CD4-positive, CD25-positive, alpha-beta regulatory T cell (primary cell): ENCODE results near the gene PHC2. TPM values are rescaled to one million over a fixed set of nuclear protein-coding genes. Genes with fewer than 3 reads are reported as not detected.
A peak's percentile ranks its signal among the peaks of the same experiment; 100 is the strongest.

Experiments
- ATAC-seq, 2 donors: fragments of 150-1000 bp; cut with Tn5 transposase; one replicate each; pipeline ENCODE4 v1.10.0; 2021; ENCODE audit warnings: low read depth in 2 of 2, moderate number of reproducible peaks in 2 of 2, moderate library complexity in 1 of 2
- DNase-seq, 3 donors: peaks; one replicate each; pipeline versions ENCODE4 v3.0.0 to v3.0.0-alpha.2; 2012 to 2022; ENCODE audit warnings: mixed read lengths in 1 of 3
- H3K27ac ChIP-seq: one replicate; pipeline ENCODE4 v1.7.0; 2013; ENCODE audit warnings: mild to moderate bottlenecking, low read length; ENCODE audit not compliant: insufficient read depth, poor library complexity, severe bottlenecking
- H3K27me3 ChIP-seq: one replicate; pipeline ENCODE4 v1.7.0; 2013; ENCODE audit warnings: low read length; ENCODE audit not compliant: control insufficient read depth, insufficient read depth
- H3K36me3 ChIP-seq: one replicate; pipeline ENCODE4 v1.7.0; 2013; ENCODE audit warnings: mild to moderate bottlenecking, low read length, moderate library complexity; ENCODE audit not compliant: control insufficient read depth, insufficient read depth
- H3K4me1 ChIP-seq: 2 replicates; pipeline ENCODE4 v1.7.0; 2013; ENCODE audit warnings: mild to moderate bottlenecking, low read length; ENCODE audit not compliant: insufficient read depth, control insufficient read depth, poor library complexity, severe bottlenecking
- H3K4me3 ChIP-seq: one replicate; pipeline ENCODE4 v1.7.0; 2013; ENCODE audit warnings: low read depth, mild to moderate bottlenecking, low read length, moderate library complexity
- H3K9me3 ChIP-seq, 2 experiments: 1 replicate in 1 of 2; 2 replicates in 1 of 2; pipeline ENCODE4 v1.7.0; 2013; ENCODE audit warnings: low read length in 2 of 2, mild to moderate bottlenecking in 1 of 2, moderate library complexity in 1 of 2; ENCODE audit not compliant: control insufficient read depth in 2 of 2
- H3K27ac Mint-ChIP-seq, 3 donors: one replicate each; pipeline ENCODE4 v1.8.0; 2020 to 2022; ENCODE audit warnings: mild to moderate bottlenecking in 3 of 3, mixed read lengths in 3 of 3, moderate library complexity in 2 of 3
- H3K27me3 Mint-ChIP-seq: one replicate; pipeline ENCODE4 v1.8.0; 2022; ENCODE audit warnings: mild to moderate bottlenecking, mixed read lengths
- H3K36me3 Mint-ChIP-seq: one replicate; pipeline ENCODE4 v1.8.0; 2020; ENCODE audit warnings: mixed read lengths
- H3K4me1 Mint-ChIP-seq, 4 donors: one replicate each; pipeline ENCODE4 v1.8.0; 2020 to 2022; ENCODE audit warnings: mixed read lengths in 4 of 4, mild to moderate bottlenecking in 1 of 4
- H3K4me3 Mint-ChIP-seq, 4 donors: one replicate each; pipeline ENCODE4 v1.8.0; 2020 to 2022; ENCODE audit warnings: mild to moderate bottlenecking in 4 of 4, mixed read lengths in 4 of 4, moderate library complexity in 3 of 4
- H3K9me3 Mint-ChIP-seq, 7 donors: one replicate each; pipeline ENCODE4 v1.8.0; 2020 to 2022; ENCODE audit warnings: mixed read lengths in 7 of 7, mild to moderate bottlenecking in 3 of 7, moderate library complexity in 2 of 7
- polyA plus RNA-seq, 4 donors: library from polyadenylated mRNA; unstranded; fragments of 300-500 nt; fragmentation: Illumina TruSeq; gene quantifications; one replicate each; pipeline ENCODE4 v1.2.3, GENCODE V29; 2021
- total RNA-seq: library from RNA; stranded (reverse); gene quantifications from one replicate; pipeline ENCODE4 v1.2.3, GENCODE V29; 2022

The PHC2 gene
- total and polyA plus RNA-seq, 5 donors from 2014 or later: 9.7 to 34.8 (median 20.7) TPM

DNA sequence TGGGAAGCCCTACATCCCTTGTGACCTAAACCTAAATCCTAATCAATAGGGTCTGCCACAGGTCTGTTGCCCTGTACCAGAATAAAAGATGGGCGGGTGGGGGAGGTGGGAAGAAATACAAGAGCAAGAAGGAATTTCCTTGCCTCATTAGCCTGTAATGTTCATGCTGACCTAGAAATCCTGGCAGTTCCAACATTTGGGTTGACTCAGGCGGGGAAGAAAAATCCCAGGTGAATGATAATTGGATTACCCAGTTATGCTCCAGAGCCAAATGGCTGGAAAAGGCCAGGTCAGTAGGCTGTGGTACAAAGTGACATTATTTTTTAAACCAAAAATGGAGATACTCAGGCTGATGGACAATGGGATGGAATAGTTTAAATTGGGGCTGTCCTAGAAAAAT lies 82.7 kb downstream of the PHC2 start:
- H3K4me1 Mint-ChIP-seq: peaks cover 31 to 62% (median 49%) of the 10 kb centered on the region in 4 donors
- H3K9me3 Mint-ChIP-seq: no peaks in the 10 kb centered on the region
- DNase-seq: no peak
- peak overlapping the region; percentile 95 to 99 (median 98) for H3K4me3 Mint-ChIP-seq
- H3K27me3 ChIP-seq: no peaks in the 10 kb centered on the region
- H3K27ac Mint-ChIP-seq: peak overlapping the region in 2 of 3 donors; percentile 86 to 95
- H3K9me3 ChIP-seq: no peaks in the 10 kb centered on the region
- H3K36me3 Mint-ChIP-seq: peaks cover 12% of the 10 kb centered on the region
- peaks cover 3% of the 10 kb centered on the region for H3K36me3 ChIP-seq
- H3K4me3 ChIP-seq: peak overlapping the region; percentile 83
- peaks cover 39% of the 10 kb centered on the region for H3K4me1 ChIP-seq
- H3K27me3 Mint-ChIP-seq: peaks cover 4% of the 10 kb centered on the region
- no peak for ATAC-seq
- H3K27ac ChIP-seq: no peak overlapping the region

DNA sequence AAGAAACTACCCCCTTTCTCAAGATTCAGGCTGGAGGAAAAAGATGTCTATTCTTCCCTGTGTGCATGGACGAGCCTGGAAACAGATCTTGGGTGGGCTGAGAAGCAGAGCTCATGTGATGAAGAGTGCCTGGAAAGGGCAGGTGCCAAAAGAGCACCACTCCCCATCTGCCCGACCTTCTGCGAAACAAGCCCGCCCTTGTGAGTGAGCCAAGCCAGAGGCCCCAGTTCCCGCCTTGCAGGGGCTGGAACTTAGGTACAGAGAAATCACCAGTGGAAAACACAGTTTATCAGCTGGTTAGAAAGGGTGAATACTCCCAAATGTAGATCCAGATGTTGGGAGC lies 83.3 kb downstream of the PHC2 start:
- Histone ChIP-seq H3K27ac (no peak overlapping the region), H3K4me3 (peak overlapping the region; percentile 16), H3K9me3 (no peaks in the 10 kb centered on the region), H3K4me1 (peaks cover 39% of the 10 kb centered on the region), H3K27me3 (no peaks in the 10 kb centered on the region), H3K36me3 (peaks cover 6% of the 10 kb centered on the region)
- Mint-ChIP-seq H3K9me3 (no peaks in the 10 kb centered on the region), H3K27ac (peak overlapping the region in 2 of 3 donors; percentile 47 to 52), H3K4me3 (peak overlapping the region; percentile 84 to 99 (median 96)), H3K27me3 (peaks cover 4% of the 10 kb centered on the region), H3K4me1 (peaks cover 31 to 67% (median 51%) of the 10 kb centered on the region in 4 donors), H3K36me3 (peaks cover 16% of the 10 kb centered on the region)
- no peak for DNase-seq
- ATAC-seq: no peak

DNA sequence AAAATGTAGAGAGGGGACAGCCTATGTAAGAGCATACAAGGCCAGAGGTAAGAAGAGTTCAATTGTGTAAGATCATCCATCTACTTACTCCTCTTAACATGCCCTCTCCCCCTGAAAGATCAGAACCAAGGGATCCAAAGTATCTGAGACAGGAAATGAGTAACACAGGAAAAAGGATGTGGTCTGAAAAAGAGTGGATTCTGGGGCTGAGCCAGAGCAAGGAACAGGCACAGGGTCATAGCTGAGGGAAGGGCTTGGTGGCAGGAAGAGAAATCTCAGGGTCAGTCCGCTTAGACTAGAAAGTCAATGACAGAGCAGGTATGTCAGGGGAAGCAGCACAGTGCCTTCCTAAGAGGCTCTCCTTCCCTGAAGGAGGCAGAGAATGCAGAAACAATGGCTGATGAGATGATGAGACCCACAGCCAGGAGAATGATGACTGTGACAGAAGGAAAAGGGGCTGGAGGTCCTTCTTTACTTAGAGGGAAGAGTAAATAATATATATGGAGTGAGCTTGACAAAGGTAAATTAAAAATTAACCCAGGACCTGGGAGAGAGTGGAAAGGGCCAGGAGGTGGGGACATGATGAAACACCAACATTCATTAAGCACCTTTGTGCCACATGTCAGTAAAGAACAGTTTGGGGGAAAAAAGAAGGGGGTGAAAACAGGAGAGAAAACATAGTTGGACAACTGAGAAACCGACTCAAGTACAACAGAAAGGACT lies 83.8 kb downstream of the PHC2 start:
- peak overlapping the region; percentile 16 for H3K4me3 ChIP-seq
- peaks cover 39% of the 10 kb centered on the region for H3K4me1 ChIP-seq
- H3K9me3 Mint-ChIP-seq: no peaks in the 10 kb centered on the region

GRCh38 chr1:33346533-33346926 lies 84.4 kb downstream of the PHC2 start:
- H3K36me3 ChIP-seq: peaks cover 8% of the 10 kb centered on the region
- Mint-ChIP-seq H3K4me3 (peak overlapping the region; percentile 84 to 99 (median 96)), H3K36me3 (peaks cover 16% of the 10 kb centered on the region), H3K27me3 (peaks cover 4% of the 10 kb centered on the region), H3K4me1 (peaks cover 31 to 67% (median 56%) of the 10 kb centered on the region in 4 donors), H3K27ac (peak overlapping the region in 2 of 3 donors; percentile 47 to 52), H3K9me3 (no peaks in the 10 kb centered on the region)
- no peak overlapping the region for H3K27ac ChIP-seq
- no peaks in the 10 kb centered on the region for H3K9me3 ChIP-seq
- ATAC-seq (no peak), DNase-seq (no peak)
- no peaks in the 10 kb centered on the region for H3K27me3 ChIP-seq
- no peak overlapping the region for H3K4me3 ChIP-seq
- peaks cover 39% of the 10 kb centered on the region for H3K4me1 ChIP-seq

More for the DNA sequence above, 83.8 kb downstream of the PHC2 start:
- H3K27me3 Mint-ChIP-seq: peaks cover 4% of the 10 kb centered on the region
- ATAC-seq: no peak
- Histone ChIP-seq H3K27me3 (no peaks in the 10 kb centered on the region), H3K27ac (no peak overlapping the region), H3K36me3 (peaks cover 6% of the 10 kb centered on the region), H3K9me3 (no peaks in the 10 kb centered on the region)
- peaks cover 16% of the 10 kb centered on the region for H3K36me3 Mint-ChIP-seq
- peak overlapping the region; percentile 84 to 99 (median 96) for H3K4me3 Mint-ChIP-seq
- H3K4me1 Mint-ChIP-seq: peaks cover 31 to 67% (median 55%) of the 10 kb centered on the region in 4 donors
- DNase-seq: peak in 1 of 3 donors; percentile 36
- peak overlapping the region; percentile 40 to 52 (median 47) for H3K27ac Mint-ChIP-seq

DNA sequence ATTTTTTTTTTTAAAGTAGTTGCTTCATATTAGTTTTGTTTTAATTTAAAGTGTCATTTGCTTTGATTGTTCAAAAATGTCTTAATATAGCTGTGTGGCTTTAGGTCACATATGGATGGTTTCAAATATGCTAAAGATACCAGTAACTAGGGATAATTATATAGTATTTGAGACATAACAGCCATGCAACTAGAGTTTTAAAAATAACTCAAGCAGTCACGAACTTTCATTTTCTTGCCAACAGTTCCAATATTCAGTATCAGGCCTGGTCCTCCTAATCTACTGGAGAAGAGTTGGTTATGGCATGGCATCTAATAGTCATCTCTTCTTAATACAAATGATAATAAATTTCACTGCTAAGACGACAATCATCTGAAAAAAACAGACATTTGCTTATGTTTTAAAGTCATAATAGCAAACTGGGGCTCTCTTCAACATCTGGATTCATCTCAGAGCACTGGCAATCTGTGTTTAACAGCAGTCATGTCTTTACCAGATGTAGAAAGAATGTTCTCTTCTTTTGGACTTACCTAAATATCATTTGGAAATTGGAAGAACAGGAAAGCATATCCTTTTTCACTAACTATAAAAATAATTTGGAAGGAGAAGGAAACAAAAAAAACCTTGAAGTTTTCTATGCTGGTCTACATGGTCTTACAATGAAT lies 85.9 kb downstream of the PHC2 start:
- peaks cover 26 to 68% (median 59%) of the 10 kb centered on the region in 4 donors for H3K4me1 Mint-ChIP-seq
- no peak for DNase-seq
- no peak overlapping the region for H3K4me3 Mint-ChIP-seq

GRCh38 chr1:33343539-33343938 lies 87.4 kb downstream of the PHC2 start:
- no peaks in the 10 kb centered on the region for H3K9me3 Mint-ChIP-seq
- no peaks in the 10 kb centered on the region for H3K27me3 Mint-ChIP-seq
- Histone ChIP-seq H3K36me3 (peaks cover 9% of the 10 kb centered on the region), H3K27ac (no peak overlapping the region), H3K4me3 (no peak overlapping the region), H3K4me1 (peaks cover 30% of the 10 kb centered on the region), H3K27me3 (no peaks in the 10 kb centered on the region), H3K9me3 (no peaks in the 10 kb centered on the region)
- H3K27ac Mint-ChIP-seq: peak overlapping the region in 1 of 3 donors; percentile 12
- H3K36me3 Mint-ChIP-seq: peaks cover 23% of the 10 kb centered on the region
- H3K4me3 Mint-ChIP-seq: no peak overlapping the region
- peaks cover 21 to 75% (median 67%) of the 10 kb centered on the region in 4 donors for H3K4me1 Mint-ChIP-seq
- no peak for ATAC-seq
- no peak for DNase-seq

More for the DNA sequence above, 85.9 kb downstream of the PHC2 start:
- Mint-ChIP-seq H3K9me3 (no peaks in the 10 kb centered on the region), H3K36me3 (peaks cover 23% of the 10 kb centered on the region), H3K27ac (no peak overlapping the region), H3K27me3 (no peaks in the 10 kb centered on the region)
- Histone ChIP-seq H3K9me3 (no peaks in the 10 kb centered on the region), H3K27me3 (no peaks in the 10 kb centered on the region), H3K27ac (no peak overlapping the region), H3K36me3 (peaks cover 9% of the 10 kb centered on the region), H3K4me1 (peaks cover 33% of the 10 kb centered on the region), H3K4me3 (no peak overlapping the region)
- no peak for ATAC-seq

- H3K4me1 ChIP-seq: peaks cover 18% of the 10 kb centered on the region
- H3K27me3 ChIP-seq: no peaks in the 10 kb centered on the region
- Mint-ChIP-seq H3K4me3 (no peak overlapping the region), H3K4me1 (peaks cover 16 to 72% (median 64%) of the 10 kb centered on the region in 4 donors), H3K36me3 (peaks cover 28% of the 10 kb centered on the region), H3K27me3 (no peaks in the 10 kb centered on the region), H3K27ac (no peak overlapping the region), H3K9me3 (no peaks in the 10 kb centered on the region)
- no peak overlapping the region for H3K27ac ChIP-seq
- ATAC-seq: no peak
- H3K4me3 ChIP-seq: no peak overlapping the region
- no peaks in the 10 kb centered on the region for H3K9me3 ChIP-seq
- DNase-seq: no peak
- peaks cover 9% of the 10 kb centered on the region for H3K36me3 ChIP-seq
Measured at GRCh38 chr1:33342041-33342723, 88.7 kb downstream of the PHC2 start.
